Measurements from ENCODE around the gene NRCAM. TPM values are rescaled to one million over a fixed set of nuclear protein-coding genes. Genes with fewer than 3 reads are reported as not detected.

The NRCAM gene
- polyA plus RNA-seq, 2 of the 4 experiments (the other 2 are of a cell fraction), result 129 to 210 TPM

- Histone ChIP-seq H3K9me3 (no peaks in the 10 kb centered on the region), H3K27ac (no peak overlapping the region), H3K4me3 (no peak overlapping the region), H3K4me1 (peaks cover 16% of the 10 kb centered on the region; the same call in 2 of the 3 replicates), H3K4me2 (no peak overlapping the region)
- WGBS (ENCODE audit: missing lambda C conversion rate), result 88% methylated on average over 1 of the region's 1 CpG
- no peak for DNase-seq (ENCODE audit: low read depth in 1 of 2, low spot score in 1 of 2)
- ATAC-seq, result no peak
- POLR2A ChIA-PET, result no interaction called here
- no peak for FAIRE-seq
- TF ChIP-seq ZSCAN20 (CRISPR knock-in tag; IDR thresholded peaks at IDR 0.05) (no peak), KDM5A (IDR thresholded peaks at IDR 0.05) (no peak)
- CTCF ChIA-PET, result no interaction called here
Measured at GRCh38 chr7:108321359-108321758, 134.9 kb downstream of the NRCAM start.

- POLR2A ChIA-PET, result no interaction called here
- no peak for FAIRE-seq
- WGBS (ENCODE audit: missing lambda C conversion rate), result 81% methylated on average over 1 of the region's 1 CpG
Measured at GRCh38 chr7:108316708-108317107, 139.5 kb downstream of the NRCAM start.

GRCh38 chr7:108314551-108314950, 141.7 kb downstream of the NRCAM start:
- DNase-seq (ENCODE audit: low read depth in 1 of 2, low spot score in 1 of 2) (no peak), ATAC-seq (no peak), FAIRE-seq (no peak)
- ChIA-PET POLR2A (no interaction called here), CTCF (no interaction called here)
- Histone ChIP-seq H3K4me1 (peaks cover 34% of the 10 kb centered on the region), H3K4me3 (no peak overlapping the region), H3K27ac (no peak overlapping the region), H3K9me3 (no peaks in the 10 kb centered on the region), H3K4me2 (no peak overlapping the region)
- TF ChIP-seq KDM1A (IDR thresholded peaks at IDR 0.05; ENCODE audit: low read depth), result no peak
- no peak for TF ChIP-seq SREBF2 (IDR thresholded peaks at IDR 0.05)
- TF ChIP-seq ZC3H11A (IDR thresholded peaks at IDR 0.05), result no peak
- no peak for TF ChIP-seq BCL3 (IDR thresholded peaks at IDR 0.05)
- no peak for TF ChIP-seq GATA3 (IDR thresholded peaks at IDR 0.05; ENCODE audit: borderline replicate concordance)
- TF ChIP-seq E2F6 (IDR thresholded peaks at IDR 0.05; ENCODE audit: borderline replicate concordance, low read depth), result no peak
- no peak for TF ChIP-seq CHD2 (IDR thresholded peaks at IDR 0.05; ENCODE audit: low read length, partially characterized antibody)
- no peak for TF ChIP-seq MYC (IDR thresholded peaks at IDR 0.05; ENCODE audit: borderline replicate concordance, low read length)
- no peak for TF ChIP-seq ZNF302 (CRISPR knock-in tag; IDR thresholded peaks at IDR 0.05)
- no peak for TF ChIP-seq CEBPB (IDR thresholded peaks at IDR 0.05)
- TF ChIP-seq JUNB (IDR thresholded peaks at IDR 0.05), result no peak

More at GRCh38 chr7:108316708-108317107, 139.5 kb downstream of the NRCAM start:
- no peak for DNase-seq (ENCODE audit: low read depth in 1 of 2, low spot score in 1 of 2)
- H3K4me1 ChIP-seq, result peaks cover 12% of the 10 kb centered on the region
- no peak overlapping the region for H3K27ac ChIP-seq
- no peak overlapping the region for H3K4me2 ChIP-seq
- CTCF ChIA-PET, result interaction anchor here (0.6 to 0.9 kb wide), 2 partner anchors 29 to 207 kb away, joined by 3 read pairs; no protein-coding TSS in a partner anchor
- TF ChIP-seq FOXS1 (CRISPR knock-in tag; IDR thresholded peaks at IDR 0.05), result no peak
- TF ChIP-seq SREBF2 (IDR thresholded peaks at IDR 0.05), result no peak
- TF ChIP-seq TFCP2L1 (CRISPR knock-in tag; IDR thresholded peaks at IDR 0.05), result no peak
- TF ChIP-seq PBX3 (IDR thresholded peaks at IDR 0.05), result no peak
- no peak for TF ChIP-seq JUN (IDR thresholded peaks at IDR 0.05)
- TF ChIP-seq HES2 (IDR thresholded peaks at IDR 0.05), result no peak
- TF ChIP-seq CHD2 (IDR thresholded peaks at IDR 0.05; ENCODE audit: low read length, partially characterized antibody), result no peak
- no peak for TF ChIP-seq NFE2L2 (conservative IDR thresholded peaks at IDR 0.05; ENCODE audit: low read length)
- no peak for TF ChIP-seq ATOH8 (CRISPR knock-in tag; IDR thresholded peaks at IDR 0.05; ENCODE audit: low read depth)
- TF ChIP-seq EHF (CRISPR knock-in tag; IDR thresholded peaks at IDR 0.05), result no peak
- TF ChIP-seq POLR2A (IDR thresholded peaks at IDR 0.05; ENCODE audit: low read length), result no peak
- TF ChIP-seq SMC3 (IDR thresholded peaks at IDR 0.05), result no peak
- TF ChIP-seq BHLHE40 (IDR thresholded peaks at IDR 0.05; ENCODE audit: low read depth, low read length), result no peak
- TF ChIP-seq E2F6 (IDR thresholded peaks at IDR 0.05; ENCODE audit: borderline replicate concordance, low read depth), result no peak
- no peak for TF ChIP-seq NR3C1 (IDR thresholded peaks at IDR 0.05)
- no peak for TF ChIP-seq HMGXB4 (CRISPR knock-in tag; IDR thresholded peaks at IDR 0.05; ENCODE audit: borderline replicate concordance)
- ATAC-seq, result no peak
- no peak overlapping the region for H3K4me3 ChIP-seq
- H3K9me3 ChIP-seq, result no peaks in the 10 kb centered on the region
